Measurements from ENCODE around the gene DOCK1.

The DOCK1 gene

GRCh38 chr10:127184582-127184981, 279.4 kb downstream of the DOCK1 start:
- Histone ChIP-seq H2BK15ac (ENCODE audit: low read depth, poor library complexity, severe bottlenecking) (no peak overlapping the region), H3K23ac (ENCODE audit: low read length in 2 of 2) (no peak overlapping the region), H3K18ac (ENCODE audit: low read depth in 1 of 2, low read length in 2 of 2) (no peak overlapping the region), H3K27me3 (ENCODE audit: control insufficient read depth in 1 of 2, insufficient read depth in 1 of 2, low read length in 2 of 2) (no peaks in the 10 kb centered on the region), H3K79me1 (replicated peaks; ENCODE audit: low read length, poor library complexity, severe bottlenecking) (peaks cover 7% of the 10 kb centered on the region), H3K9ac (ENCODE audit: low read length) (no peak overlapping the region), H3K27ac (ENCODE audit: low read length, poor library complexity, severe bottlenecking) (no peak overlapping the region), H3K9me3 (ENCODE audit: control insufficient read depth, low read length) (peaks cover 5% of the 10 kb centered on the region), H3K14ac (ENCODE audit: low read length in 2 of 2) (no peak overlapping the region), H3K36me3 (ENCODE audit: control insufficient read depth in 1 of 2, insufficient read depth in 2 of 2, low read depth in 1 of 2, low read length in 2 of 2) (peaks cover 3 to 32% of the 10 kb centered on the region in 2 experiments), H3K4me2 (ENCODE audit: low read length, poor library complexity, severe bottlenecking) (no peak overlapping the region), H4K8ac (ENCODE audit: low read length) (no peak overlapping the region), H2BK5ac (ENCODE audit: low read depth, low read length, poor library complexity, severe bottlenecking) (no peak overlapping the region), H2AFZ (ENCODE audit: low read depth, low read length) (no peak overlapping the region), H4K91ac (ENCODE audit: low read length) (no peak overlapping the region), H2AK5ac (ENCODE audit: low read length, severe bottlenecking) (no peak overlapping the region), H3K4ac (ENCODE audit: low read depth in 1 of 2, low read length in 2 of 2) (no peak overlapping the region), H3K4me3 (ENCODE audit: insufficient read depth in 1 of 2, low read depth in 1 of 2, low read length in 2 of 2) (no peak overlapping the region), H2BK120ac (ENCODE audit: low read depth, low read length) (no peak overlapping the region), H3K4me1 (ENCODE audit: control insufficient read depth, insufficient read depth, low read depth, low read length) (no peaks in the 10 kb centered on the region), H2BK12ac (ENCODE audit: low read length in 2 of 2) (no peak overlapping the region)
- no peak for DNase-seq
- 100% methylated on average over 2 of the region's 2 CpGs for WGBS

GRCh38 chr10:127186813-127187212, 281.6 kb downstream of the DOCK1 start:
- no peak overlapping the region for H3K4me3 ChIP-seq (ENCODE audit: insufficient read depth in 1 of 2, low read depth in 1 of 2, low read length in 2 of 2)
- no peak overlapping the region for H2AK5ac ChIP-seq (ENCODE audit: low read length, severe bottlenecking)
- H4K8ac ChIP-seq (ENCODE audit: low read length): no peak overlapping the region
- no peak overlapping the region for H4K91ac ChIP-seq (ENCODE audit: low read length)
- peaks cover 7% of the 10 kb centered on the region for H3K79me1 ChIP-seq (replicated peaks; ENCODE audit: low read length, poor library complexity, severe bottlenecking)
- no peaks in the 10 kb centered on the region for H3K9me3 ChIP-seq (ENCODE audit: control insufficient read depth, low read length)
- H3K9ac ChIP-seq (ENCODE audit: low read length): peak overlapping the region; percentile 48
- WGBS: 76% methylated on average over 7 of the region's 7 CpGs
- H3K36me3 ChIP-seq (ENCODE audit: control insufficient read depth in 1 of 2, insufficient read depth in 2 of 2, low read depth in 1 of 2, low read length in 2 of 2): peaks cover 3 to 25% of the 10 kb centered on the region in 2 experiments
- no peak overlapping the region for H3K4me2 ChIP-seq (ENCODE audit: low read length, poor library complexity, severe bottlenecking)
- H3K4me1 ChIP-seq (ENCODE audit: control insufficient read depth, insufficient read depth, low read depth, low read length): no peaks in the 10 kb centered on the region
- no peak overlapping the region for H2BK15ac ChIP-seq (ENCODE audit: low read depth, poor library complexity, severe bottlenecking)
- no peak overlapping the region for H3K4ac ChIP-seq (ENCODE audit: low read depth in 1 of 2, low read length in 2 of 2)
- no peak for DNase-seq
- no peak overlapping the region for H3K27ac ChIP-seq (ENCODE audit: low read length, poor library complexity, severe bottlenecking)
- no peak overlapping the region for H3K18ac ChIP-seq (ENCODE audit: low read depth in 1 of 2, low read length in 2 of 2)
- no peak overlapping the region for H3K14ac ChIP-seq (ENCODE audit: low read length in 2 of 2)
- H2BK120ac ChIP-seq (ENCODE audit: low read depth, low read length): no peak overlapping the region
- H3K27me3 ChIP-seq (ENCODE audit: control insufficient read depth in 1 of 2, insufficient read depth in 1 of 2, low read length in 2 of 2): no peaks in the 10 kb centered on the region
- no peak overlapping the region for H2BK5ac ChIP-seq (ENCODE audit: low read depth, low read length, poor library complexity, severe bottlenecking)
- H2AFZ ChIP-seq (ENCODE audit: low read depth, low read length): no peak overlapping the region
- no peak overlapping the region for H3K23ac ChIP-seq (ENCODE audit: low read length in 2 of 2)
- H2BK12ac ChIP-seq (ENCODE audit: low read length in 2 of 2): no peak overlapping the region

- no peak overlapping the region for H3K27ac ChIP-seq (ENCODE audit: low read length, poor library complexity, severe bottlenecking)
- H3K9ac ChIP-seq (ENCODE audit: low read length): no peak overlapping the region
- no peak overlapping the region for H3K4me2 ChIP-seq (ENCODE audit: low read length, poor library complexity, severe bottlenecking)
- no peak overlapping the region for H3K14ac ChIP-seq (ENCODE audit: low read length in 2 of 2)
- H2BK120ac ChIP-seq (ENCODE audit: low read depth, low read length): no peak overlapping the region
- H4K91ac ChIP-seq (ENCODE audit: low read length): no peak overlapping the region
- no peak overlapping the region for H2AK5ac ChIP-seq (ENCODE audit: low read length, severe bottlenecking)
- H3K79me1 ChIP-seq (replicated peaks; ENCODE audit: low read length, poor library complexity, severe bottlenecking): peaks cover 4% of the 10 kb centered on the region
- no peak overlapping the region for H2AFZ ChIP-seq (ENCODE audit: low read depth, low read length)
- H2BK5ac ChIP-seq (ENCODE audit: low read depth, low read length, poor library complexity, severe bottlenecking): no peak overlapping the region
- no peak overlapping the region for H3K4me3 ChIP-seq (ENCODE audit: insufficient read depth in 1 of 2, low read depth in 1 of 2, low read length in 2 of 2)
- H2BK15ac ChIP-seq (ENCODE audit: low read depth, poor library complexity, severe bottlenecking): no peak overlapping the region
- no peak overlapping the region for H3K4ac ChIP-seq (ENCODE audit: low read depth in 1 of 2, low read length in 2 of 2)
- H3K4me1 ChIP-seq (ENCODE audit: control insufficient read depth, insufficient read depth, low read depth, low read length): no peaks in the 10 kb centered on the region
- H3K18ac ChIP-seq (ENCODE audit: low read depth in 1 of 2, low read length in 2 of 2): no peak overlapping the region
- H2BK12ac ChIP-seq (ENCODE audit: low read length in 2 of 2): no peak overlapping the region
- no peaks in the 10 kb centered on the region for H3K27me3 ChIP-seq (ENCODE audit: control insufficient read depth in 1 of 2, insufficient read depth in 1 of 2, low read length in 2 of 2)
- no peak overlapping the region for H3K23ac ChIP-seq (ENCODE audit: low read length in 2 of 2)
- H4K8ac ChIP-seq (ENCODE audit: low read length): no peak overlapping the region
- H3K36me3 ChIP-seq (ENCODE audit: control insufficient read depth in 1 of 2, insufficient read depth in 2 of 2, low read depth in 1 of 2, low read length in 2 of 2): peaks cover 3 to 18% of the 10 kb centered on the region in 2 experiments
- H3K9me3 ChIP-seq (ENCODE audit: control insufficient read depth, low read length): no peaks in the 10 kb centered on the region
- no peak for DNase-seq
These were observed 284.0 kb downstream of the DOCK1 start for GRCh38 chr10:127189226-127189625.

GRCh38 chr10:127190427-127190826, 285.2 kb downstream of the DOCK1 start:
- 97% methylated on average over 2 of the region's 5 CpGs for WGBS
- Histone ChIP-seq H3K4me3 (ENCODE audit: insufficient read depth in 1 of 2, low read depth in 1 of 2, low read length in 2 of 2) (no peak overlapping the region), H3K23ac (ENCODE audit: low read length in 2 of 2) (no peak overlapping the region)

More at GRCh38 chr10:127190427-127190826, 285.2 kb downstream of the DOCK1 start:
- Histone ChIP-seq H4K8ac (ENCODE audit: low read length) (no peak overlapping the region), H3K4ac (ENCODE audit: low read depth in 1 of 2, low read length in 2 of 2) (no peak overlapping the region), H3K27me3 (ENCODE audit: control insufficient read depth in 1 of 2, insufficient read depth in 1 of 2, low read length in 2 of 2) (peaks cover 0 to 5% of the 10 kb centered on the region in 2 experiments), H3K9me3 (ENCODE audit: control insufficient read depth, low read length) (no peaks in the 10 kb centered on the region), H3K4me1 (ENCODE audit: control insufficient read depth, insufficient read depth, low read depth, low read length) (peaks cover 10% of the 10 kb centered on the region), H2BK15ac (ENCODE audit: low read depth, poor library complexity, severe bottlenecking) (no peak overlapping the region), H2AK5ac (ENCODE audit: low read length, severe bottlenecking) (no peak overlapping the region), H3K14ac (ENCODE audit: low read length in 2 of 2) (no peak overlapping the region), H3K36me3 (ENCODE audit: control insufficient read depth in 1 of 2, insufficient read depth in 2 of 2, low read depth in 1 of 2, low read length in 2 of 2) (peaks cover 0 to 18% of the 10 kb centered on the region in 2 experiments), H4K91ac (ENCODE audit: low read length) (no peak overlapping the region), H3K79me1 (replicated peaks; ENCODE audit: low read length, poor library complexity, severe bottlenecking) (peaks cover 4% of the 10 kb centered on the region), H2BK120ac (ENCODE audit: low read depth, low read length) (no peak overlapping the region), H2BK12ac (ENCODE audit: low read length in 2 of 2) (no peak overlapping the region), H3K4me2 (ENCODE audit: low read length, poor library complexity, severe bottlenecking) (no peak overlapping the region), H3K18ac (ENCODE audit: low read depth in 1 of 2, low read length in 2 of 2) (no peak overlapping the region), H2BK5ac (ENCODE audit: low read depth, low read length, poor library complexity, severe bottlenecking) (no peak overlapping the region), H3K9ac (ENCODE audit: low read length) (no peak overlapping the region), H3K27ac (ENCODE audit: low read length, poor library complexity, severe bottlenecking) (no peak overlapping the region), H2AFZ (ENCODE audit: low read depth, low read length) (no peak overlapping the region)
- DNase-seq: no peak
